Prostate gland (tissue), 2 donors: ENCODE results near the gene MKRN1.

Experiments used
- POLR2A ChIP-seq: fragments of 450-650 bp; IDR thresholded peaks from one replicate; pipeline ENCODE4 v1.6.1; 2016; ENCODE audit warnings: antibody characterized with exemption, mild to moderate bottlenecking
- POLR2AphosphoS5 ChIP-seq: sonication (generic); formaldehyde crosslinking; IDR thresholded peaks from one replicate; pipeline ENCODE4 v1.6.1; 2017; ENCODE audit warnings: antibody characterized with exemption
- TF ChIP-seq, protein P1 (sequence below), 4 experiments: fragments of 200-600 bp in 2 of 4; fragments of 450-650 bp in 2 of 4; sonication (generic) in 2 of 4; IDR thresholded peaks; 1 replicate in 3 of 4; 2 replicates in 1 of 4; pipeline ENCODE4 v1.5.1; 2016 to 2019; ENCODE audit warnings: antibody characterized with exemption in 4 of 4, mild to moderate bottlenecking in 2 of 4, moderate library complexity in 2 of 4

DNA sequence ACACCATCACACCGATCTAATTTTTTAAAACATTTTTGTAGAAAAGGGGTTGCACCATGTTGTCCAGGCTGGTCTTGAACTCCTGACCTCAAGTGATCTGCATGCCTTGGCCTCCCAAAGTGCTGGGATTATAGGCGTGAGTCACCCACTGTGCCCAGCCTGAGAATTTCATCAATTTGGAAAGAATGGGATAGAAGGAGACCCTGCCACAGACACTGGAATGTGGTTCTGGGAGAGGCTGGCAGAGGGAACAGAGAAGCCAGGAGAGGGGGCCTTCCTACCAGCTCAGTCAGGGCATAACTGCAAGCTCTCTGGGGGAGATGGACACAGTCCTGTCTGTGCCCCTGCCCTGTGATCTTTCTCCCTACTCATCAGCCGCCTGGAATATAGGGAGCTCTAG is 42.1 kb upstream of the MKRN1 start:
- TF ChIP-seq, protein P1, sequence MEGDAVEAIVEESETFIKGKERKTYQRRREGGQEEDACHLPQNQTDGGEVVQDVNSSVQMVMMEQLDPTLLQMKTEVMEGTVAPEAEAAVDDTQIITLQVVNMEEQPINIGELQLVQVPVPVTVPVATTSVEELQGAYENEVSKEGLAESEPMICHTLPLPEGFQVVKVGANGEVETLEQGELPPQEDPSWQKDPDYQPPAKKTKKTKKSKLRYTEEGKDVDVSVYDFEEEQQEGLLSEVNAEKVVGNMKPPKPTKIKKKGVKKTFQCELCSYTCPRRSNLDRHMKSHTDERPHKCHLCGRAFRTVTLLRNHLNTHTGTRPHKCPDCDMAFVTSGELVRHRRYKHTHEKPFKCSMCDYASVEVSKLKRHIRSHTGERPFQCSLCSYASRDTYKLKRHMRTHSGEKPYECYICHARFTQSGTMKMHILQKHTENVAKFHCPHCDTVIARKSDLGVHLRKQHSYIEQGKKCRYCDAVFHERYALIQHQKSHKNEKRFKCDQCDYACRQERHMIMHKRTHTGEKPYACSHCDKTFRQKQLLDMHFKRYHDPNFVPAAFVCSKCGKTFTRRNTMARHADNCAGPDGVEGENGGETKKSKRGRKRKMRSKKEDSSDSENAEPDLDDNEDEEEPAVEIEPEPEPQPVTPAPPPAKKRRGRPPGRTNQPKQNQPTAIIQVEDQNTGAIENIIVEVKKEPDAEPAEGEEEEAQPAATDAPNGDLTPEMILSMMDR (IDR thresholded peaks at IDR 0.05): no peak
- TF ChIP-seq POLR2AphosphoS5 (no peak), POLR2A (no peak)
